Measurements from ENCODE around the gene VWC2. TPM values are rescaled to one million over a fixed set of nuclear protein-coding genes. Genes with fewer than 3 reads are reported as not detected.

VWC2 gene
- total and polyA plus RNA-seq, 2 of the 8 experiments (the other 6 are each of a cell fraction or from before 2014, with no cell fraction given): 0.24 to 0.30 TPM

GRCh38 chr7:49805371-49806007 is 32.1 kb downstream of the VWC2 start:
- H4K5ac ChIP-seq (ENCODE audit: insufficient read length, low read depth, low read length): no peak overlapping the region
- no peak overlapping the region for H3K4me2 ChIP-seq (ENCODE audit: insufficient read depth in 1 of 2, low read depth in 2 of 2, low read length in 2 of 2)
- no peak overlapping the region for H2BK120ac ChIP-seq (replicated peaks; ENCODE audit: low read depth, low read length)
- no peaks in the 10 kb centered on the region; a peak in 2 of 7 replicates for H3K27me3 ChIP-seq (replicated peaks in 1 of 4; ENCODE audit: control insufficient read depth in 3 of 4, extremely low read depth in 1 of 4, insufficient read depth in 3 of 4, low read length in 3 of 4)
- H3K23me2 ChIP-seq (ENCODE audit: low read depth, low read length): no peaks in the 10 kb centered on the region; the same call in 1 of the 2 replicates
- H2BK20ac ChIP-seq (ENCODE audit: low read length): no peak overlapping the region
- H2BK5ac ChIP-seq (ENCODE audit: low read depth, low read length): no peak overlapping the region
- H2BK15ac ChIP-seq (ENCODE audit: low read length): no peak overlapping the region
- no peaks in the 10 kb centered on the region for H4K20me1 ChIP-seq (replicated peaks in 1 of 2; ENCODE audit: control insufficient read depth in 1 of 2, insufficient read depth in 2 of 2, low read length in 2 of 2)
- H3K27ac ChIP-seq (ENCODE audit: low read depth, low read length): no peak overlapping the region
- FAIRE-seq (no peak), DNase-seq (ENCODE audit: low read depth in 1 of 2, low spot score in 2 of 2) (no peak)
- no peak overlapping the region for H3K18ac ChIP-seq (ENCODE audit: extremely low read depth, low read length)
- H3K4ac ChIP-seq (replicated peaks; ENCODE audit: insufficient read length, low read depth, low read length): no peak overlapping the region
- no peak overlapping the region for H2AK5ac ChIP-seq (ENCODE audit: low read depth, low read length)
- H3K4me1 ChIP-seq (replicated peaks in 1 of 4; ENCODE audit: control insufficient read depth in 3 of 4, insufficient read depth in 4 of 4, low read length in 3 of 4): no peaks in the 10 kb centered on the region
- no peak overlapping the region for H3K56ac ChIP-seq (replicated peaks; ENCODE audit: insufficient read length, low read depth, low read length)
- H2BK12ac ChIP-seq (ENCODE audit: low read depth, low read length): no peak overlapping the region
- CTCF ChIA-PET (ENCODE audit: partially characterized antibody): no interaction called here
- WGBS, 2 experiments (ENCODE audit: extremely low coverage in 1 of 2, insufficient coverage in 1 of 2, insufficient read length in 1 of 2, insufficient replicate concordance in 2 of 2, low coverage in 1 of 2, low lambda C conversion rate in 2 of 2, missing lambda C conversion rate in 1 of 2): 81% methylated on average over 2 of the region's 2 CpGs; no CpG with 5 or more reads in 1 of the 2 experiments
- no peak overlapping the region for H4K91ac ChIP-seq (replicated peaks; ENCODE audit: insufficient read length, low read length)
- no peaks in the 10 kb centered on the region for H3K9me3 ChIP-seq (ENCODE audit: insufficient read depth in 2 of 2, low read depth in 1 of 2, low read length in 1 of 2)
- no peaks in the 10 kb centered on the region for H3K79me2 ChIP-seq (ENCODE audit: control insufficient read depth in 1 of 2, insufficient read depth in 2 of 2, low read length in 2 of 2)
- no peaks in the 10 kb centered on the region for H3K36me3 ChIP-seq (ENCODE audit: control insufficient read depth in 2 of 4, insufficient read depth in 4 of 4, low read length in 3 of 4)
- H3K23ac ChIP-seq (ENCODE audit: insufficient read length): no peak overlapping the region
- no peaks in the 10 kb centered on the region for H3K79me1 ChIP-seq (ENCODE audit: low read depth, low read length)
- POLR2A ChIA-PET (ENCODE audit: partially characterized antibody): no interaction called here
- TF ChIP-seq, protein P1, sequence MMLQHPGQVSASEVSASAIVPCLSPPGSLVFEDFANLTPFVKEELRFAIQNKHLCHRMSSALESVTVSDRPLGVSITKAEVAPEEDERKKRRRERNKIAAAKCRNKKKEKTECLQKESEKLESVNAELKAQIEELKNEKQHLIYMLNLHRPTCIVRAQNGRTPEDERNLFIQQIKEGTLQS (IDR thresholded peaks at IDR 0.05; ENCODE audit: insufficient read depth, low read depth, low read length): no peak
- TF ChIP-seq SIRT6 (IDR thresholded peaks at IDR 0.05; ENCODE audit: low read length): no peak
- TF ChIP-seq CREB1 (IDR thresholded peaks at IDR 0.05): no peak
- no peak for TF ChIP-seq TAF7 (optimal IDR thresholded peaks at IDR 0.05; ENCODE audit: borderline replicate concordance, low read depth, low read length)
- no peak for TF ChIP-seq RBBP5 (IDR thresholded peaks at IDR 0.05; ENCODE audit: borderline replicate concordance, low read depth, low read length)
- no peak for TF ChIP-seq SP2 (IDR thresholded peaks at IDR 0.05; ENCODE audit: low read length)
- TF ChIP-seq SIN3A (conservative IDR thresholded peaks at IDR 0.05 in 1 of 2, IDR thresholded peaks at IDR 0.05 in 1 of 2; ENCODE audit: low read depth in 1 of 2, low read length in 2 of 2): no peak
- no peak for TF ChIP-seq SP1 (IDR thresholded peaks at IDR 0.05; ENCODE audit: low read depth, low read length)
- TF ChIP-seq POLR2A (IDR thresholded peaks at IDR 0.05; ENCODE audit: control extremely low read depth in 1 of 2, low read depth in 2 of 2, low read length in 2 of 2): no peak
- no peak for TF ChIP-seq KDM5A (IDR thresholded peaks at IDR 0.05; ENCODE audit: low read length)
- no peak for TF ChIP-seq TCF12 (IDR thresholded peaks at IDR 0.05; ENCODE audit: low read depth, low read length)
- no peak for TF ChIP-seq CBX8 (IDR thresholded peaks at IDR 0.05; ENCODE audit: borderline replicate concordance, low read depth, low read length)
- TF ChIP-seq KDM4A (IDR thresholded peaks at IDR 0.05; ENCODE audit: low read depth, low read length, severe bottlenecking): no peak
- TF ChIP-seq JUN (IDR thresholded peaks at IDR 0.05; ENCODE audit: low read depth, low read length): no peak
- H2AFZ ChIP-seq (ENCODE audit: low read length): no peak overlapping the region
- no peak overlapping the region for H3K14ac ChIP-seq (ENCODE audit: insufficient read length)
- H3K4me3 ChIP-seq (ENCODE audit: extremely low read depth in 1 of 4, insufficient read depth in 2 of 4, low read depth in 3 of 4, low read length in 4 of 4): no peak overlapping the region
- H4K8ac ChIP-seq (ENCODE audit: extremely low read depth, insufficient read depth, low read length): no peak overlapping the region
- H3K9ac ChIP-seq (replicated peaks in 1 of 4; ENCODE audit: extremely low read depth in 1 of 4, low read depth in 3 of 4, low read length in 3 of 4): no peak overlapping the region

All from H1 (cell line).